ENCODE data around the gene FGD4.
A peak's percentile ranks its signal among the peaks of the same experiment; 100 is the strongest.
"Not testable (repeated sequence)": the region's sequence is repeated elsewhere in the genome, so short reads cannot be mapped to it uniquely, and the experiment has no call there.

Gene FGD4

GRCh38 chr12:32525802-32526201 is 126.4 kb downstream of the FGD4 start:
- DNase-seq, result not testable (repeated sequence)

GRCh38 chr12:32526343-32526742 is 127.0 kb downstream of the FGD4 start:
- not testable (repeated sequence) for DNase-seq

- no peak for DNase-seq
Measured at GRCh38 chr12:32532422-32532821, 133.1 kb downstream of the FGD4 start.

GRCh38 chr12:32532951-32533350 is 133.6 kb downstream of the FGD4 start:
- DNase-seq, result peak; percentile 29 to 82 (median 54)

- DNase-seq, result not testable (repeated sequence)
Measured at GRCh38 chr12:32533506-32533905, 134.1 kb downstream of the FGD4 start.

- peak in 2 of 3 experiments; percentile 15 to 36 for DNase-seq
Measured at GRCh38 chr12:32533971-32534590, 134.7 kb downstream of the FGD4 start.

GRCh38 chr12:32534698-32535097 is 135.3 kb downstream of the FGD4 start:
- no peak for DNase-seq

GRCh38 chr12:32535288-32535999 is 136.1 kb downstream of the FGD4 start:
- peak; percentile 55 to 82 (median 76) for DNase-seq

- DNase-seq, result no peak
Measured at GRCh38 chr12:32536000-32536345, 136.6 kb downstream of the FGD4 start.

- DNase-seq, result no peak
Measured at GRCh38 chr12:32541754-32542374, 142.5 kb downstream of the FGD4 start.

GRCh38 chr12:32542428-32543229 is 143.3 kb downstream of the FGD4 start:
- DNase-seq, result no peak

GRCh38 chr12:32544893-32545292 is 145.5 kb downstream of the FGD4 start:
- no peak for DNase-seq

GRCh38 chr12:32545413-32545980 is 146.1 kb downstream of the FGD4 start:
- no peak for DNase-seq

- DNase-seq, result no peak
Measured at GRCh38 chr12:32546272-32546671, 146.9 kb downstream of the FGD4 start.

- no peak for DNase-seq
Measured at GRCh38 chr12:32548691-32549281, 149.4 kb downstream of the FGD4 start.

- no peak for DNase-seq
Measured at GRCh38 chr12:32549675-32550079, 150.3 kb downstream of the FGD4 start.

- DNase-seq, result no peak
Measured at GRCh38 chr12:32551058-32551457, 151.7 kb downstream of the FGD4 start.

- no peak for DNase-seq
Measured at GRCh38 chr12:32558903-32559302, 159.5 kb downstream of the FGD4 start.

- DNase-seq, result no peak
Measured at GRCh38 chr12:32559434-32559833, 160.1 kb downstream of the FGD4 start.

- no peak for DNase-seq
Measured at GRCh38 chr12:32560520-32560919, 161.2 kb downstream of the FGD4 start.

GRCh38 chr12:32561931-32562341 is 162.6 kb downstream of the FGD4 start:
- DNase-seq, result peak in 1 of 3 experiments; percentile 29

- DNase-seq, result not testable (repeated sequence)
Measured at GRCh38 chr12:32562413-32562812, 163.1 kb downstream of the FGD4 start.

Data from NCI-H1417 (cell line).